Midbrain (tissue), 1 donor: Measurements from ENCODE around the gene PARD3B.
A peak's percentile ranks its signal among the peaks of the same experiment; 100 is the strongest.

Experiments used
- DNase-seq: peaks from one replicate; lab custom pipeline; 2025; lab: John Stamatoyannopoulos, UW

The PARD3B gene

DNA sequence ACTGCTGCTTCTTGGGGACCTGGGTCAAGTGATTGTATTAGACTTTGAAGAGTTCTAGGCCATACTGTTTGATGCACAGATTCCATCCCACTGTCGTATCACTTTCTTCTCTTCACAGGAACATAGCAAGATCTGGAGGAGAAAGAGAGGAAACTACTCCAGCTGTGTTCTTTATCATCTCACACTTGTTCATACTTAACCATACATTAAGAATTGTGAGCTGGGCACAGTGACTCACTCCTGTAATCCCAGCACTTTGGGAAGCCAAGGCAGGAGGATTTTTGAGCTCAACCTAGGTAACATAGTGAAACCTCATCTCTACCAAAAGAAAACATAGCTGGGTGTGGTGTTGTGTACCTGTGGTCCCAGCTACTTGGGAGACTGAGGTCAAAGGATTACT is 111.7 kb downstream of the PARD3B start:
- no peak for DNase-seq

DNA sequence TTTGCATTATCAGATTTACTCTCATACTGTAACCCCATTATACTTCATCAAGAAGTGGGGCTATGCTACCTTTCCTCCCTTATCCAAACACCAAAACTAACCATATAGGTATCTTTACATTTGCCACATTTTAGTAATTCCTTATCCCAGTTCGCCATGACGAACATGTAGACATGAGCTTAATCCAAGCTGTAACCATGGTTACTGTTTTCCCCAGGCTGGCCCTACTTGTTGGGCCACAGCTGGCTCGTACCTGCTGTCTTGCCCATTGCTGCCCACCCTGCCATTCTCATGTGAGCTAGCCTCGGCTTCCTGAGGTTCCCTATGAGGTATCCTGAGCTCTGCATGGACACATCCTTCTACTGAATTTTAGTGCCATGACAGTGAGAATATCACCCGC is 117.7 kb downstream of the PARD3B start:
- DNase-seq, result no peak

DNA sequence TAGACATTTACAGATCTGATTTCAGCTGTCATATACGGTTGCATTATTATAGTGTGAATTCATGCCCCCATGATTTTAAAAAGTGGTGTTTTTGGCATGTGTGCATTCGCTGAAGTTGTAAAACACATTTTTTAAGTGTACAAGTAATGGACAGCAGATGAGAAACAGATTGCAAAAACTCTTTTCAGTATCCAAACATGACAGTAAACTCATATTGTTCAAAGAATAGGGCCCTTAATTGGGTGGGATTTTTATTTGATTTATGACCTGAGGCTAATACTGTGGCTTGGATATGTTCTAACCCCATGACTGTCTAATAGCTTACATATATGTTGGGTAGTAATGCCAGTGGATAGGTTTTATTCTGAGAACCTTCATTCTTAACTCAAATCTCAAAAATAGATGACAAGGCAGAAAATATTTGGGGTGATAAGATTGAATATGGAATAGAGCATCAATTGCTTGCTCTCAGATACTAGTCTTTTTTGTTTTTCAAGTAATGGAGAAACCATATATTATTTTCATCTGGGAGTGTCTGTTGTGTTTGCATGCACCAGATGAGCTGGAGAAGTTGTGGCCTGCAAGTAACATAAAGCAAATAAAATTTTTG is 118.6 kb downstream of the PARD3B start:
- DNase-seq, result no peak

DNA sequence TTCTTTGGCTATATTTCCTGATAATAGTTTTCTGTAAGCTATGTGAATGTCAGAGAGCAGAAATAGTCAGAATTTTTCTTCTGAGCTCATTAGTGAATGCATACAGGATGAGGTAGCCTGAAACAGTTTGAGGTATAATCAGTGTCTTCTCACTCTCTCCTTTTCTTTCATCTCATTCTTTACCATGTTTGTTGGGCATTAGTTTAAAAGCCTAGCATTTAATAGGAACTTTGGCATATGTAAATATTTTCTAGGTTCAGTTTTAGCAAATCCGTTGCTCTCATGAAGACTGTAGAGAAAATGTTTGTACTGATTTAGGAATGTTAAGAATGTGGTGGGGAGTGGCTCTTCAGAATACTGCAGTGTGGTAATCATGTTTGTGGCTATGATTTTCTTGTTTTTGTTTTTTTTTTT is 119.4 kb downstream of the PARD3B start:
- DNase-seq, result no peak

DNA sequence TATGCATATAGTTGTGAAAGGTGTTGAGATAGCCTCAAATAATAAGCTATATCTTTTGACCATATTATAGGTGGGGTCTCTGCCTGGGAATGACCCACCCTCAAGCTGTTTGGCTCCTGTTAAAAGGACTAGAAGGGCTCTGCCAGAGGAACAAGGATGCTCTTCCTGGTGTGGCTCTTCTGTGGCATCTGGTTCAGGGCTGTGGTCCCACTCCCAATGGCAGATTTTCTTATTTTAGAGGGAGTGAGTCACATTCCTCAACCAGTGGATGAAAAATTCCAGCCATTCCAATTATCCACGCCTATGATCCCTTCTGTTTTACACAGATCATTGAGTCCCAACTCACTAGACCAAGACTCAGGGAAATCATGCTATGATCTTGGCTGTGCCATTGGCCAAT is 119.9 kb downstream of the PARD3B start:
- no peak for DNase-seq

DNA sequence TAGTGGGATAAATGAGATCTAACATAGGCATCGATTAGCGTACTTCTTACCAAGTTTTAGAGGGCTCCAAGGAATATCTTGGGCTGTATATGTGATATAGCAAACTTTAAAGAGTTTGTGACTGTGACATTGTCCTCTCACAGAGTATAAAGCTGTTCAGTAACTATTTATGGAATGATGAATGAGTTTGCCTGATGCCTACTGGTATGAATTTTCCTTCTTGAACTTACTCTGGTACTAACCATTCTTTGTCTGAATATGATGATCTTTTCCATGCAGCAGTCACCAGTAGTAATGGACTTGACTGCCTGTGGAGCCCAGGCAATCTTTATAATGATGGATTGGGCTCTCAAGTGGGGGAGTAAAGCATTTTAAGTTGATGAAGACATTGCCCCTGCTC is 120.5 kb downstream of the PARD3B start:
- no peak for DNase-seq

DNA sequence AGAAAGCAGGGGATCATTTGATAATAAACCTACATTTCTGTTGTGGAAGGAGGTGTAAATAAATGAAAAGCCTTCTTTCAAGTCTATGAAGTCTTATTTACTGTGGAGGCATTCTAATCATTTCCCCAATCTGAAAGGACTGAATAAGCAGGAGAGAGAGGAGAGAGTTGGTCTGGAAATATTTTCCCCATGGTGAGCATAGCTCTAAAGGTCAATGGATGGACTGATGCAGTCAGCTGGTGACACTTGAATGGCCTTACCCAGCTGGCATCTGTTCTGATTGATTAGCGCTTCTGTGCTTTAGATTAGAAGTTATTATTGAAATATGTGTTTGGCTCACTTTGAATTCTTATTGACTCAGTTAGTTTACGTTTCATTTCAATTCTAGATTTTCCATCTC is 122.7 kb downstream of the PARD3B start:
- DNase-seq, result no peak

DNA sequence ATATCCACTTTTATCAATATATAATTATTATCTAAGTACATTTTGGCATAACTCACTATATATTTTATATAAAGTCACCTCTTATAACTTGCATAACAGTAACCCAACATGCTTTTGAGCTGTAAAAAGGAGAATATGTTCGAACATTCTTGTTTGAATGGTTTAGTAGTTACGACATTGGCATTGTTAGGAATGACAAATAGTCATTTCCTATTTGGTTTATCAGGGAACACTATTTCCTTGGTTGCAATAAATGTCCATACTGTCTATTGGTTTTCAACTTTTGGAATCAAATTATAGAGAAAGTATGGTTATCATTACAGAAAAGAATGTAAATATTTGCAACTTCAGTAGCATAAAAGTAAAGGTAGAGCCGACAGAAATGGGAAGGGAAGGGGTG is 124.1 kb downstream of the PARD3B start:
- DNase-seq, result no peak

GRCh38 chr2:204670124-204670523 is 124.8 kb downstream of the PARD3B start:
- DNase-seq, result no peak

DNA sequence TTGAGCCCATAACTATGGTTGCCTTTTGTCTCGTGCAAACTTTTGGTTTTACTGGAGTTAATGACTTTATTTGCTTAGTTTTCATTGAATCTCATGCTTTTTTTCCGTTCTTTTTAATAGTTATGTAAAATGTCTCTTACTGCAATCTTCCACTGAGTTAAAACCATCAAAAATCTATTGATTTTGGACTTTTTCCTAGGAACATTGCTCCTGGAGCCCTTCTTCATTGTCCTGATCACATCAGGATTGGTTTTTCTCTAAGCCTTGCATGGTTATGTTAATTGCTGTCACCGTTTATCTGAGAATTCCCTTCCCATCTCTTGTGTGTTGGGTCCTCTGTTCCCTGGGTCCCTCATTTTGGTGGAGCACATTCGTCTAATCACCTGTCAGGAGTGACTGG is 125.5 kb downstream of the PARD3B start:
- DNase-seq, result no peak

DNA sequence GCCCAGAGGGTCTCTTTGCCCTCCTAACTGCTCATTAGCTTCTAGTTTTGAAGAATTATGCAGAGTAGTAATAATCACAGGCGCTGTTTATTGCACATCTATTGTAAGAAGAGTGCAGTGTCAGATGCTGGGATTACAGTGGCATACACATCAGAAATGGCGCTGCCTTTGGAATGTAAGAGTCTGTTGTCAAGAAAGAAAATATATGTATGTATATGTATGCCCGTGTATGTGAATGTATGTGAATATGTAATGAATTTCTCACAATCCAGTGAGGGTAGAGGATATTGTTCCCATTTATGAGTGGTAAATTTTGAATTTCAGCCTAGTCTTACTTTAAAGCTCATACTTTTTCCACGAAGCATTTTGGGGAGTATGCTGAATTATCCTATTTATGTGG is 127.5 kb downstream of the PARD3B start:
- DNase-seq, result no peak

- no peak for DNase-seq
These were observed 128.6 kb downstream of the PARD3B start for GRCh38 chr2:204673877-204674276.

GRCh38 chr2:204678031-204678430 is 132.8 kb downstream of the PARD3B start:
- no peak for DNase-seq

GRCh38 chr2:204680576-204680975 is 135.3 kb downstream of the PARD3B start:
- no peak for DNase-seq

DNA sequence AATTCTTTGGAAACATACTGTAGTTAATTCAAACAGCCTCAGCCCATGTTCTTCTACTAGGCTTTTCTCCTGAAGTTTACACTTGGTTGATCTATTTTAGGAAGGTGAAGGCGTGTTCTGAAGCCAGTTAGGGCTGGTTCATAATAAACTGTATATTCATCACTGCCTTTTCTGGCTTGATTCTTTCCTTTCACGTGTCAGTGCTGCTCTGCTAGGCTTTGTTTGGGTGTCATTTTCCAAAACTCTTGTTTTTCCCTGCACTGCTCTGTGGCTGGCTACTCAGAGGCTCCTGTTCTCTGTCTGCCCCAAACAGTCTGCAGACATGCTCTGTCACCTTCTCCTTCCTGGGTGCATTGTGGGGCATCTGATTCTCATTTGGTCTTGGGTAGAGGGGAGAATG is 136.1 kb downstream of the PARD3B start:
- DNase-seq, result no peak

- no peak for DNase-seq
These were observed 138.1 kb downstream of the PARD3B start for GRCh38 chr2:204683384-204683783.

DNA sequence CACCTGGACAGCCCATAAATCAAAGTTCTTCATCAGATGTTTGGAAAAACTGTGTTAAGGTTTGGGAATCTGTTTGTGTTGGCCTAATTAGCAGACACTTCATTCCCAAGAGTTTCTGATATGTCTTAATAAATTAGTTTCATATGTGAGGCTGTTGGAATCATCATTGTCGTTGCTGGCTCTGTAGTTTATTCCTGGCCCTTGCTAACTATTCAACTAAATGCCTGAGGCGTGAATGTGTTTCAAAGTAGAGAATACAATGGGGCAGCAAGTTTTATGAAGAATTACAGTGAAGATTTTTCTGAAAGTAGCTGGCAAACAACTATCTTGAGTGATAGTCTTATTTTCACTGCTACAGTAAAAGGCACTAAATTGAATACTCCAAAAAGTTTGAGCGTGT is 141.1 kb downstream of the PARD3B start:
- no peak for DNase-seq

- no peak for DNase-seq
These were observed 142.5 kb downstream of the PARD3B start for GRCh38 chr2:204687776-204688175.

GRCh38 chr2:204691911-204692510 is 146.7 kb downstream of the PARD3B start:
- DNase-seq, result peak; percentile 73

- DNase-seq, result no peak
These were observed 147.5 kb downstream of the PARD3B start for GRCh38 chr2:204692790-204693189.

DNA sequence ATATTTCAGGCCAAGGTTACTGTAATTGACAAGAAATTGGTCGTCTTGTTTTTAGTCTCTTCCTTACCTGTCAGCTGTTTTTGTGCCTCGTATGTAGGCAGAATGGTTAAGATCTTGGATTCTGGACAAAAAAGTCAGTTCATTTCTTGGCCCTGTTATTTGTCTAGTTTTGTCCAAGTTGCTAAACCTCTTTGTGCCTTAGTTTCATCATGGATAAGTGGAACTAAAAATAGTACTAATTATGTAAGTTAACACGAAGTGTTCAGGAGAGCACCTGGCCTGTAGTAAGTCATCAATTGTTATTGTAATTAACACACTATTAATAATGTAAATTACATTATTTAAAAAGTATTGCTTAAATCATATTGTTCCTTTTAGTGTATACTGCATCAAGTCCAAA is 148.0 kb downstream of the PARD3B start:
- no peak for DNase-seq

DNA sequence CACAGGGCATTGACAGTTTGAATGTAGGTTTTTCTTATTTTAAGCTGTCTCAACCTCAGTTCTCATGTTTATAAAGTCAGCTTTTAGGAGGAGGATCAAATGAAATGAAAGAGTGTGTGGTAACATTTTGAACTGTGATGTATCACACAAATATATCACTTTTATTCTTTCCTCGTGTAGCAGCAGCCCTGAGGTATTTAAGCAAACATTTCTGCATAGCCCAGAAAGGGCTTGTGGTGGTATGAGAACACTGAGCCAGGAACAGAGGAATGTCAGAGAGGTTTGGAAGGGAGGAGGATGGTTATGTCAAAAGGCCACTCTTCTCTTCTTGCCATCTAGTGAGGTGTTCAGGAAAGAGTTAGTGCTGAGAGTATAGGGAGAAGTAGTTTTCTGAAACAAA is 150.2 kb downstream of the PARD3B start:
- no peak for DNase-seq

DNA sequence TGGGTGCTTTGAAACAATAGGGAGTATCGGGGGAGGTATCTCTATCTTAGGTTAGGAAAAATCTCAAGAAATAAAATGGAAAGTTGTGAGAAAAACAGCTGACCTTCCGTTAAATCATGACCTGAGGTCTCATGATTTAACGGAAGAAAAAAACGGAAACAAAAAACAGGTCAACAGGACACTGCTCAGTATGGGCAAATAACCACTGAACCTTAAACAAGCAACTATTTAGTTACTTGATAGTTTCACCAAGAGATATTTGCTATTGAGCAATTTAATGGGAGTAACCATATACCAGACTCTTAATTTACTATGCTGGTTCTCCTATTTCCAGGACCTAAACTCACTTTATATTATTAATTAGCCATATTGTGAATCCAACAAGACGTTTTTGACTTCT is 150.8 kb downstream of the PARD3B start:
- DNase-seq, result no peak

DNA sequence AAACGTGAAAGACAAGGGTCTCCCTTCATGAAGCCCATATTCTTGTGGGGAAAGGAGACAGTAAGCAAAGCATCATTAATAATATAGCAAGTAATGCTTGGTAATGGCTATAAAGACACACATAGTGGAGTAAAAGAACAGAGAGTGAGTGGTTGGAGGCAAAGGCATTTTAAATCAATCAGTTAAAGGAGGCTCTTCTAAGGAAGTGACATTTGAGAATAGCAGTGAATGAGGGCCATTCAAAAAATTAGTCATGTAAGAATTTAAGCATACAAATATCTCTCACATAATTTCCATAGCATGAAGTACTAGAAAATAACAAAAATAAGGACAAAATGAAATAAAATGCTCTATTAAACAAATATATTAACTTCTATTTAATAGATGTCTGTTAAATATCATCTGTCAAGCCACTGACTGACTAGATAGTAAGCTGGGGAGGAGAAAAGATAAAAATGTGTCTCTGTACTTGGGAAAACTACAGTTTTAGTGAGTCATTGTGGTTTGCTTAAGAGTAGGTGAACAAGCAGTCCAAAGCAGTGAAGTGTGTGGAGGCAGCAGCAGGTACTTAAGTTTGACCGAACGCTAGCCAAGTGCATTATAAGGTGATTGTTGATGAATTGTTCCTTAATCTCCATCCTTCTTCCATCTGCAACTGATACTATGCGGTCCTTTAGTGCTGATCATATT is 160.1 kb downstream of the PARD3B start:
- no peak for DNase-seq
